Neural progenitor cell (in vitro differentiated cells): ENCODE data around the gene TRIM34.

Source experiments
- EZH2 ChIP-seq: fragments of 200-600 bp; sonication (generic); IDR thresholded peaks from 2 replicates; pipeline ENCODE4 v1.6.1; 2017; ENCODE audit warnings: antibody characterized with exemption, mild to moderate bottlenecking, moderate library complexity
- TF ChIP-seq, protein P1 (sequence below): fragments of 200-600 bp; sonication (generic); IDR thresholded peaks from 2 replicates; pipeline ENCODE4 v1.5.1; 2017; ENCODE audit warnings: antibody characterized with exemption, mild to moderate bottlenecking

DNA sequence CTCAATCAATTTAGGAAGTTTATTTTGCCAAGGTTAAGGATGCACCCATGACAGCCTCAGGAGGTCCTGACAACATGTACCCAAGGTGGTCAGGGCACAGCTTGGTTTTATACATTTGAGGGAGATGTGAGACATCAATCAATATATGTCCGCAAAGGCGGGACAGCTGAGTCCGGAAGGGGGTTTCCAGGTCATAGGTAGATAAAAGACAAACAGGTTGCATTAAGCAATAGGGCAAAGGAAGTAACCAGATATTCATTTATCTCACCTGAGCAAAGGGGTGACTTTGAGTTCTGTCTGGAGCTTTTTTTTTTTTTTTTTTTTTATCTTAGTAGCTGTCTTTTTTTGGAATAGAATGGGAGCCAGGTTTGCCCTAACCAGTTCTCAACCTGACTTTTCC is 2.0 kb upstream of the TRIM34 start:
- TF ChIP-seq EZH2, result no peak
- TF ChIP-seq, protein P1, sequence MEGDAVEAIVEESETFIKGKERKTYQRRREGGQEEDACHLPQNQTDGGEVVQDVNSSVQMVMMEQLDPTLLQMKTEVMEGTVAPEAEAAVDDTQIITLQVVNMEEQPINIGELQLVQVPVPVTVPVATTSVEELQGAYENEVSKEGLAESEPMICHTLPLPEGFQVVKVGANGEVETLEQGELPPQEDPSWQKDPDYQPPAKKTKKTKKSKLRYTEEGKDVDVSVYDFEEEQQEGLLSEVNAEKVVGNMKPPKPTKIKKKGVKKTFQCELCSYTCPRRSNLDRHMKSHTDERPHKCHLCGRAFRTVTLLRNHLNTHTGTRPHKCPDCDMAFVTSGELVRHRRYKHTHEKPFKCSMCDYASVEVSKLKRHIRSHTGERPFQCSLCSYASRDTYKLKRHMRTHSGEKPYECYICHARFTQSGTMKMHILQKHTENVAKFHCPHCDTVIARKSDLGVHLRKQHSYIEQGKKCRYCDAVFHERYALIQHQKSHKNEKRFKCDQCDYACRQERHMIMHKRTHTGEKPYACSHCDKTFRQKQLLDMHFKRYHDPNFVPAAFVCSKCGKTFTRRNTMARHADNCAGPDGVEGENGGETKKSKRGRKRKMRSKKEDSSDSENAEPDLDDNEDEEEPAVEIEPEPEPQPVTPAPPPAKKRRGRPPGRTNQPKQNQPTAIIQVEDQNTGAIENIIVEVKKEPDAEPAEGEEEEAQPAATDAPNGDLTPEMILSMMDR, result no peak
